Liver (tissue), 3 donors: ENCODE results near the gene RAI1.

Source experiments
- ATF3 ChIP-seq: IDR thresholded peaks from 2 replicates; pipeline ENCODE4 v1.6.1; 2016; ENCODE audit warnings: antibody characterized with exemption
- EGR1 ChIP-seq, 2 donors: IDR thresholded peaks; 2 replicates each; pipeline ENCODE4 v1.6.1; 2016 to 2018; ENCODE audit warnings: antibody characterized with exemption in 2 of 2, low read depth in 2 of 2
- FOXA1 ChIP-seq: IDR thresholded peaks from 2 replicates; pipeline ENCODE4 v1.6.1; 2016; ENCODE audit warnings: antibody characterized with exemption
- HNF4G ChIP-seq: IDR thresholded peaks from 2 replicates; pipeline ENCODE4 v1.6.1; 2016; ENCODE audit warnings: antibody characterized with exemption
- JUND ChIP-seq, 2 donors: IDR thresholded peaks; 2 replicates each; pipeline ENCODE4 v1.6.1; 2016; ENCODE audit warnings: antibody characterized with exemption in 2 of 2
- MAX ChIP-seq: IDR thresholded peaks from 2 replicates; pipeline ENCODE4 v1.6.1; 2016; ENCODE audit warnings: antibody characterized with exemption
- NR2F2 ChIP-seq: IDR thresholded peaks from 2 replicates; pipeline ENCODE4 v1.6.1; 2016; ENCODE audit warnings: antibody characterized with exemption
- REST ChIP-seq: IDR thresholded peaks from 2 replicates; pipeline ENCODE4 v1.6.1; 2016; ENCODE audit warnings: antibody characterized with exemption, mild to moderate bottlenecking
- RXRA ChIP-seq, 2 donors: IDR thresholded peaks; 2 replicates each; pipeline ENCODE4 v1.6.1; 2017 to 2018; ENCODE audit warnings: antibody characterized with exemption in 2 of 2, mild to moderate bottlenecking in 1 of 2
- SP1 ChIP-seq: IDR thresholded peaks from 2 replicates; pipeline ENCODE4 v1.6.1; 2018; ENCODE audit warnings: antibody characterized with exemption, mild to moderate bottlenecking
- TAF1 ChIP-seq: conservative IDR thresholded peaks from 2 replicates; pipeline ENCODE4 v1.6.1; 2016; ENCODE audit warnings: antibody characterized with exemption, mild to moderate bottlenecking
- YY1 ChIP-seq: IDR thresholded peaks from 2 replicates; pipeline ENCODE4 v1.6.1; 2016; ENCODE audit warnings: antibody characterized with exemption, mild to moderate bottlenecking
- ZBTB33 ChIP-seq: IDR thresholded peaks from 2 replicates; pipeline ENCODE4 v1.6.1; 2016; ENCODE audit warnings: antibody characterized with exemption
- TF ChIP-seq, protein P1 (sequence below): fragments of 150-350 bp; IDR thresholded peaks from 2 replicates; pipeline ENCODE4 v1.5.1; 2017; ENCODE audit warnings: improper control_type of control experiment, low read depth, low read length; ENCODE audit not compliant: missing input control
- donor health status: healthy.
- donor health status: healthy.

DNA sequence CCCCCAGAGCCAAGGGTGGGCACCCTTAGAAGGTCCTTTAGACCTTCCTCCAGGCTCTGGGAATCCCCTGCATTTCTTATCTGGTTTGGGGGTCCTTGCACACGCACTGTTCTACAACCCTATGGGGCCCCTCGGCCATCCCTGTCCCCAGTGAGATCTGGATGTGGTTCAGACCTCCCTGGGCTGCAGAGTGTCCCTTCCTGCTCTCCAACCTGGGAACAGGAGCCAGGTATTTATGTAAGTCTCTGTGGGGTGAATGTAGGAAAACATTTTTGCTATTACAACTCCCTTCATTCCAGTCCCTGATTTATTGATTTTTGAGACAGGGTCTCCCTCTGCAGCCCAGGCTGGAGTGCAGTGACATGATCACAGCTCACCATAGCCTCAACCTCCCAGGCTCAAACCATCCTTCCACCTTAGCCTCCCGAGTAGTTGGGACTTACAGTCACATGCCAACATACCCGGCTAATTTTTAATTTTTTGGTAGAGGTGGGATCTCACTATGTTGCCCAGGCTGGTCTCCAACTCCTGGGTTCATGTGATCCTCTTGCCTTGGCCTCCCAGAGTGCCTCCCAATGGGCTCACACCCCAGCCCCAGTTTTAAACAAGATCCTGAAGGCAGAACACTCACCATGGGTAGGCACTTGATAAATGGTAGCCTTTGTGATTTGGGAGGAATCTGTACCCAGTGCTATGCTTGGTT is 61.6 kb downstream of the RAI1 start:
- TF ChIP-seq JUND (IDR thresholded peaks at IDR 0.05) (no peak), YY1 (no peak), REST (no peak), TAF1 (no peak), MAX (no peak), ZBTB33 (no peak), ATF3 (no peak), FOXA1 (no peak), SP1 (no peak), HNF4G (no peak), RXRA (IDR thresholded peaks at IDR 0.05) (no peak), NR2F2 (no peak), EGR1 (IDR thresholded peaks at IDR 0.05; ENCODE audit: low read depth in 2 of 2) (no peak)
- TF ChIP-seq, protein P1, sequence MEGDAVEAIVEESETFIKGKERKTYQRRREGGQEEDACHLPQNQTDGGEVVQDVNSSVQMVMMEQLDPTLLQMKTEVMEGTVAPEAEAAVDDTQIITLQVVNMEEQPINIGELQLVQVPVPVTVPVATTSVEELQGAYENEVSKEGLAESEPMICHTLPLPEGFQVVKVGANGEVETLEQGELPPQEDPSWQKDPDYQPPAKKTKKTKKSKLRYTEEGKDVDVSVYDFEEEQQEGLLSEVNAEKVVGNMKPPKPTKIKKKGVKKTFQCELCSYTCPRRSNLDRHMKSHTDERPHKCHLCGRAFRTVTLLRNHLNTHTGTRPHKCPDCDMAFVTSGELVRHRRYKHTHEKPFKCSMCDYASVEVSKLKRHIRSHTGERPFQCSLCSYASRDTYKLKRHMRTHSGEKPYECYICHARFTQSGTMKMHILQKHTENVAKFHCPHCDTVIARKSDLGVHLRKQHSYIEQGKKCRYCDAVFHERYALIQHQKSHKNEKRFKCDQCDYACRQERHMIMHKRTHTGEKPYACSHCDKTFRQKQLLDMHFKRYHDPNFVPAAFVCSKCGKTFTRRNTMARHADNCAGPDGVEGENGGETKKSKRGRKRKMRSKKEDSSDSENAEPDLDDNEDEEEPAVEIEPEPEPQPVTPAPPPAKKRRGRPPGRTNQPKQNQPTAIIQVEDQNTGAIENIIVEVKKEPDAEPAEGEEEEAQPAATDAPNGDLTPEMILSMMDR: no peak
